ENCODE data around the gene RNF112. TPM values are rescaled to one million over a fixed set of nuclear protein-coding genes. Genes with fewer than 3 reads are reported as not detected.

RNF112 gene
- total and polyA plus RNA-seq, 2 of the 8 experiments (the other 6 are each of a cell fraction or from before 2014, with no cell fraction given), result 1.1 to 2.2 TPM

- H3K14ac ChIP-seq (ENCODE audit: insufficient read length), result no peak overlapping the region
- H3K4me2 ChIP-seq (ENCODE audit: insufficient read depth in 1 of 2, low read depth in 2 of 2, low read length in 2 of 2), result no peak overlapping the region
- H4K20me1 ChIP-seq (replicated peaks in 1 of 2; ENCODE audit: control insufficient read depth in 1 of 2, insufficient read depth in 2 of 2, low read length in 2 of 2), result peaks cover 3 to 29% of the 10 kb centered on the region in 2 experiments
- H2BK12ac ChIP-seq (ENCODE audit: low read depth, low read length), result no peak overlapping the region
- H3K79me2 ChIP-seq (ENCODE audit: control insufficient read depth in 1 of 2, insufficient read depth in 2 of 2, low read length in 2 of 2), result peaks cover 0 to 27% of the 10 kb centered on the region in 2 experiments; a peak in 2 of 4 replicates
- no peaks in the 10 kb centered on the region for H3K9me3 ChIP-seq (ENCODE audit: insufficient read depth in 2 of 2, low read depth in 1 of 2, low read length in 1 of 2)
- H3K79me1 ChIP-seq (ENCODE audit: low read depth, low read length), result peaks cover 13% of the 10 kb centered on the region
- no peak overlapping the region for H3K4ac ChIP-seq (replicated peaks; ENCODE audit: insufficient read length, low read depth, low read length)
- TF ChIP-seq CTBP2 (IDR thresholded peaks at IDR 0.05; ENCODE audit: borderline replicate concordance, insufficient read depth, insufficient read length, low read length), result no peak
- no peak for TF ChIP-seq CHD1 (IDR thresholded peaks at IDR 0.05; ENCODE audit: low read depth, low read length)
- no peak for TF ChIP-seq ZNF274 (IDR thresholded peaks at IDR 0.05; ENCODE audit: borderline replicate concordance, extremely low read depth, low read length)
- no peak for TF ChIP-seq RBBP5 (IDR thresholded peaks at IDR 0.05; ENCODE audit: borderline replicate concordance, low read depth, low read length)
- TF ChIP-seq SIX5 (IDR thresholded peaks at IDR 0.05; ENCODE audit: low read depth, low read length), result no peak
- TF ChIP-seq MAFK (IDR thresholded peaks at IDR 0.05; ENCODE audit: low read depth, low read length), result no peak
- TF ChIP-seq FOSL1 (IDR thresholded peaks at IDR 0.05; ENCODE audit: insufficient read depth, low read depth, low read length), result no peak
- no peak for TF ChIP-seq ATF3 (IDR thresholded peaks at IDR 0.05; ENCODE audit: insufficient read depth, low read depth, low read length)
- no peak for TF ChIP-seq EGR1 (IDR thresholded peaks at IDR 0.05; ENCODE audit: borderline replicate concordance, low read depth, low read length)
- TF ChIP-seq TCF12 (IDR thresholded peaks at IDR 0.05; ENCODE audit: low read depth, low read length), result no peak
- TF ChIP-seq BRCA1 (IDR thresholded peaks at IDR 0.05; ENCODE audit: low read depth, low read length), result no peak
- TF ChIP-seq RFX5 (IDR thresholded peaks at IDR 0.05; ENCODE audit: borderline replicate concordance, low read depth, low read length), result no peak
- peaks cover 3 to 15% (median 8%) of the 10 kb centered on the region in 4 experiments for H3K4me1 ChIP-seq (replicated peaks in 1 of 4; ENCODE audit: control insufficient read depth in 3 of 4, insufficient read depth in 4 of 4, low read length in 3 of 4)
- WGBS, 2 experiments (ENCODE audit: extremely low coverage in 1 of 2, insufficient coverage in 1 of 2, insufficient read length in 1 of 2, insufficient replicate concordance in 2 of 2, low coverage in 1 of 2, low lambda C conversion rate in 2 of 2, missing lambda C conversion rate in 1 of 2), result 91% methylated on average over 23 of the region's 31 CpGs; no CpG with 5 or more reads in 1 of the 2 experiments
- CTCF ChIA-PET (ENCODE audit: partially characterized antibody), result no interaction called here
- FAIRE-seq, result no peak
- H2BK5ac ChIP-seq (ENCODE audit: low read depth, low read length), result no peak overlapping the region
- no peak overlapping the region for H3K18ac ChIP-seq (ENCODE audit: extremely low read depth, low read length)
- peaks cover 10% of the 10 kb centered on the region; the same call in 1 of the 2 replicates for H3K23me2 ChIP-seq (ENCODE audit: low read depth, low read length)
- H2AFZ ChIP-seq (ENCODE audit: low read length), result no peak overlapping the region
- no peak overlapping the region for H2BK20ac ChIP-seq (ENCODE audit: low read length)
- no peak overlapping the region for H2AK5ac ChIP-seq (ENCODE audit: low read depth, low read length)
- no peak overlapping the region for H3K23ac ChIP-seq (ENCODE audit: insufficient read length)
- no peak overlapping the region for H3K9ac ChIP-seq (replicated peaks in 1 of 4; ENCODE audit: extremely low read depth in 1 of 4, low read depth in 3 of 4, low read length in 3 of 4)
- peaks cover 33 to 61% (median 40%) of the 10 kb centered on the region in 4 experiments for H3K36me3 ChIP-seq (ENCODE audit: control insufficient read depth in 2 of 4, insufficient read depth in 4 of 4, low read length in 3 of 4)
- DNase-seq (ENCODE audit: low read depth in 1 of 2, low spot score in 2 of 2), result no peak
- POLR2A ChIA-PET (ENCODE audit: partially characterized antibody), result no interaction called here
- H2BK120ac ChIP-seq (replicated peaks; ENCODE audit: low read depth, low read length), result no peak overlapping the region
- no peak overlapping the region for H4K91ac ChIP-seq (replicated peaks; ENCODE audit: insufficient read length, low read length)
- no peak overlapping the region for H3K27ac ChIP-seq (ENCODE audit: low read depth, low read length)
- H2BK15ac ChIP-seq (ENCODE audit: low read length), result no peak overlapping the region
- H4K5ac ChIP-seq (ENCODE audit: insufficient read length, low read depth, low read length), result no peak overlapping the region
- H3K27me3 ChIP-seq (replicated peaks in 1 of 4; ENCODE audit: control insufficient read depth in 3 of 4, extremely low read depth in 1 of 4, insufficient read depth in 3 of 4, low read length in 3 of 4), result no peaks in the 10 kb centered on the region
- H3K56ac ChIP-seq (replicated peaks; ENCODE audit: insufficient read length, low read depth, low read length), result no peak overlapping the region
- no peak overlapping the region for H3K4me3 ChIP-seq (ENCODE audit: extremely low read depth in 1 of 4, insufficient read depth in 2 of 4, low read depth in 3 of 4, low read length in 4 of 4)
- H4K8ac ChIP-seq (ENCODE audit: extremely low read depth, insufficient read depth, low read length), result no peak overlapping the region
Observed at GRCh38 chr17:19381741-19382444, 29.1 kb upstream of the RNF112 start.

Measured in H1 (cell line).